IMR-90 (cell line): Measurements from ENCODE around the gene STYXL1. TPM values are rescaled to one million over a fixed set of nuclear protein-coding genes. Genes with fewer than 3 reads are reported as not detected.

ENCODE experiments used
- ATAC-seq: fragments of 200-7000 bp; cut with Tn5 transposase; 2 replicates; pipeline ENCODE4 v1.9.1; 2020; ENCODE audit warnings: low read depth, mild to moderate bottlenecking, moderate library complexity
- BruUV-seq: library from RNA; stranded (reverse); fragments of 400-500 nt; replicated peaks from 2 replicates; lab custom pipeline; 2021; lab: Mats Ljungman, UMichigan
- CTCF ChIA-PET: fragments of 300-600 bp; formaldehyde crosslinking; extraction: SDS; loops from one replicate; lab custom pipeline; 2021; ENCODE audit warnings: antibody characterized with exemption; lab: Yijun Ruan, JAX
- POLR2A ChIA-PET: fragments of 300-600 bp; sonication (Branson Sonifier 250); formaldehyde crosslinking; loops from one replicate; lab custom pipeline; 2022; ENCODE audit warnings: antibody characterized with exemption; ENCODE audit not compliant: unreplicated experiment; lab: Charles Lee
- DNase-seq: peaks from one replicate; pipeline ENCODE4 v3.0.0; 2013
- H2AFZ ChIP-seq: replicated peaks from 2 replicates; pipeline ENCODE3; 2013; ENCODE audit warnings: low read length, mild to moderate bottlenecking; ENCODE audit not compliant: poor library complexity
- H2AK5ac ChIP-seq: 2 replicates; pipeline ENCODE4 v1.6.1; 2013; ENCODE audit warnings: low read depth, low read length, inconsistent platforms
- H2AK9ac ChIP-seq: replicated peaks from 2 replicates; pipeline ENCODE3; 2013; ENCODE audit warnings: mild to moderate bottlenecking, low read depth, low read length, moderate library complexity; ENCODE audit not compliant: poor library complexity
- H2BK120ac ChIP-seq: 2 replicates; pipeline ENCODE4 v1.6.1; 2013; ENCODE audit warnings: low read depth, low read length, inconsistent platforms
- H2BK15ac ChIP-seq: 3 replicates; pipeline ENCODE4 v1.6.1; 2013; ENCODE audit warnings: low read depth, low read length, inconsistent platforms
- H2BK20ac ChIP-seq: 2 replicates; pipeline ENCODE4 v1.6.1; 2013; ENCODE audit warnings: low read depth, mild to moderate bottlenecking, inconsistent platforms, low read length, moderate library complexity
- H2BK5ac ChIP-seq: 2 replicates; pipeline ENCODE4 v1.6.1; 2013; ENCODE audit warnings: mild to moderate bottlenecking, low read depth, low read length, inconsistent platforms; ENCODE audit not compliant: poor library complexity, severe bottlenecking
- H3K14ac ChIP-seq: replicated peaks from 2 replicates; pipeline ENCODE4 v1.6.1; 2013; ENCODE audit warnings: low read depth, low read length, inconsistent platforms
- H3K18ac ChIP-seq: 2 replicates; pipeline ENCODE4 v1.6.1; 2013; ENCODE audit warnings: low read depth, low read length, control low read depth
- H3K23ac ChIP-seq: 2 replicates; pipeline ENCODE4 v1.6.1; 2013; ENCODE audit warnings: low read depth, low read length, inconsistent platforms
- H3K27ac ChIP-seq: 2 replicates; pipeline ENCODE4 v1.5.1; 2013; ENCODE audit warnings: mild to moderate bottlenecking, control low read depth, low read length; ENCODE audit not compliant: insufficient read depth
- H3K27me3 ChIP-seq: 2 replicates; pipeline ENCODE4 v1.6.1; 2013; ENCODE audit warnings: low read length; ENCODE audit not compliant: control insufficient read depth, insufficient read depth
- H3K36me3 ChIP-seq: 2 replicates; pipeline ENCODE4 v1.6.1; 2013; ENCODE audit warnings: low read length, mixed read lengths; ENCODE audit not compliant: control insufficient read depth, insufficient read depth
- H3K4ac ChIP-seq: 2 replicates; pipeline ENCODE4 v1.6.1; 2013; ENCODE audit warnings: low read depth, low read length, inconsistent platforms
- H3K4me1 ChIP-seq: 2 replicates; pipeline ENCODE4 v1.6.1; 2013; ENCODE audit warnings: low read length, mixed read lengths; ENCODE audit not compliant: control insufficient read depth, insufficient read depth
- H3K4me2 ChIP-seq: 2 replicates; pipeline ENCODE4 v1.6.1; 2013; ENCODE audit warnings: low read depth, mild to moderate bottlenecking, control low read depth, low read length, moderate library complexity
- H3K4me3 ChIP-seq: 2 replicates; pipeline ENCODE4 v1.5.1; 2013; ENCODE audit warnings: low read depth, mild to moderate bottlenecking, control low read depth, low read length, moderate library complexity; ENCODE audit not compliant: insufficient read depth
- H3K56ac ChIP-seq: 2 replicates; pipeline ENCODE4 v1.6.1; 2013; ENCODE audit warnings: low read length, inconsistent platforms; ENCODE audit not compliant: insufficient read depth; ENCODE audit errors: extremely low read depth
- H3K79me1 ChIP-seq, 2 experiments: 2 replicates each; pipeline ENCODE4 v1.6.1; 2013; ENCODE audit warnings: low read length in 2 of 2, inconsistent platforms in 1 of 2, low read depth in 1 of 2
- H3K9ac ChIP-seq: 2 replicates; pipeline ENCODE4 v1.6.1; 2013; ENCODE audit warnings: low read depth, low read length, control low read depth
- H3K9me1 ChIP-seq: 2 replicates; pipeline ENCODE4 v1.6.1; 2013; ENCODE audit warnings: low read length, inconsistent platforms; ENCODE audit not compliant: insufficient read depth
- H3K9me3 ChIP-seq: 2 replicates; pipeline ENCODE4 v1.6.1; 2013; ENCODE audit warnings: low read length; ENCODE audit not compliant: control insufficient read depth, insufficient read depth
- H4K20me1 ChIP-seq: 2 replicates; pipeline ENCODE4 v1.6.1; 2013; ENCODE audit warnings: low read length, inconsistent platforms; ENCODE audit not compliant: insufficient read depth
- H4K5ac ChIP-seq: 2 replicates; pipeline ENCODE4 v1.6.1; 2013; ENCODE audit warnings: mild to moderate bottlenecking, low read depth, low read length, control low read depth
- H4K8ac ChIP-seq, 2 experiments: 2 replicates each; pipeline ENCODE4 v1.6.1; 2013; ENCODE audit warnings: low read depth in 2 of 2, low read length in 2 of 2, control low read depth in 1 of 2, inconsistent platforms in 1 of 2
- H4K91ac ChIP-seq: 2 replicates; pipeline ENCODE4 v1.6.1; 2013; ENCODE audit warnings: low read depth, low read length, inconsistent platforms; ENCODE audit not compliant: insufficient read depth
- BHLHE40 ChIP-seq: fragments of 150-350 bp; IDR thresholded peaks from 2 replicates; pipeline ENCODE4 v1.6.1; 2016; ENCODE audit warnings: mild to moderate bottlenecking, low read depth, low read length
- CEBPB ChIP-seq: IDR thresholded peaks from 2 replicates; pipeline ENCODE4 v1.6.1; 2012; ENCODE audit warnings: low read depth, low read length, improper control_type of control experiment
- CHD1 ChIP-seq: IDR thresholded peaks from 2 replicates; pipeline ENCODE4 v1.6.1; 2012; ENCODE audit warnings: low read depth, low read length, improper control_type of control experiment
- CTCF ChIP-seq: conservative IDR thresholded peaks from 2 replicates; pipeline ENCODE4 v1.5.1; 2012; ENCODE audit warnings: mild to moderate bottlenecking, low read depth, low read length, improper control_type of control experiment
- FOS ChIP-seq: fragments of 150-350 bp; IDR thresholded peaks from 2 replicates; pipeline ENCODE4 v1.6.1; 2016; ENCODE audit warnings: low read depth, low read length
- MAFK ChIP-seq: IDR thresholded peaks from 2 replicates; pipeline ENCODE4 v1.6.1; 2012; ENCODE audit warnings: low read depth, low read length, improper control_type of control experiment
- MAZ ChIP-seq: IDR thresholded peaks from 2 replicates; pipeline ENCODE4 v1.6.1; 2012; ENCODE audit warnings: low read depth, mild to moderate bottlenecking, low read length, improper control_type of control experiment, moderate library complexity, borderline replicate concordance
- NFE2L2 ChIP-seq: fragments of 150-350 bp; IDR thresholded peaks from 2 replicates; pipeline ENCODE4 v1.6.1; 2016; ENCODE audit warnings: low read depth, mild to moderate bottlenecking, low read length
- POLR2A ChIP-seq: IDR thresholded peaks from 2 replicates; pipeline ENCODE4 v1.6.1; 2012; ENCODE audit warnings: mild to moderate bottlenecking, low read depth, low read length
- RAD21 ChIP-seq: IDR thresholded peaks from 2 replicates; pipeline ENCODE4 v1.6.1; 2012; ENCODE audit warnings: low read length, improper control_type of control experiment
- RCOR1 ChIP-seq: IDR thresholded peaks from 2 replicates; pipeline ENCODE4 v1.6.1; 2012; ENCODE audit warnings: mild to moderate bottlenecking, low read length, improper control_type of control experiment; ENCODE audit not compliant: insufficient replicate concordance
- WGBS, 2 experiments: methylation state at CpG; one replicate each; pipeline versions ENCODE4 v1.1.5 to v1.1.7; 2013; ENCODE audit warnings: missing lambda C conversion rate in 2 of 2; ENCODE audit not compliant: insufficient read length in 1 of 2; ENCODE audit errors: extremely low coverage in 2 of 2; 5-methylcytosine and 5-hydroxymethylcytosine counted together
- dilution Hi-C: fragments of 300-500 bp; cut with HindIII; formaldehyde crosslinking; loops from one replicate; pipeline ENCODE4 v1.14.3; 2018; ENCODE audit warnings: low sequenced_read_pairs; ENCODE audit not compliant: unreplicated experiment
- in situ Hi-C: fragments of 300-500 bp; cut with MboI; formaldehyde crosslinking; loops from 3 replicates; pipeline ENCODE4 v1.14.3; 2019; ENCODE audit warnings: low sequenced_read_pairs, inconsistent platforms, mixed read lengths
- intact Hi-C: fragments of 100-400 bp; cut with micrococcal nuclease; formaldehyde crosslinking; loops from 2 replicates; pipeline ENCODE4 v1.10.0; 2022
- polyA plus RNA-seq, 3 experiments: library from polyadenylated mRNA; depleted of rRNA; stranded (reverse); fragments of >200 nt; gene quantifications; 2 replicates each; pipeline ENCODE4 v1.2.3, GENCODE V29; 2012; ENCODE audit warnings: low replicate concordance in 1 of 3
- total RNA-seq: library from RNA; depleted of rRNA; stranded (reverse); fragments of >200 nt; gene quantifications from 2 replicates; pipeline ENCODE4 v1.2.3, GENCODE V29; 2012
- TF ChIP-seq, protein P1 (sequence below): fragments of 150-350 bp; IDR thresholded peaks from 2 replicates; pipeline ENCODE4 v1.6.1; 2016; ENCODE audit warnings: low read depth, mild to moderate bottlenecking, low read length, moderate library complexity, borderline replicate concordance

The STYXL1 gene
- total and polyA plus RNA-seq, 2 of the 4 experiments (the other 2 are of a cell fraction): 66.1 to 73.8 TPM

GRCh38 chr7:75988568-75989499 is 59.0 kb downstream of the STYXL1 start:
- in situ Hi-C loops: no loop called here
- H3K9me3 ChIP-seq: no peaks in the 10 kb centered on the region
- DNase-seq (no peak), ATAC-seq (no peak)
- H2AFZ ChIP-seq: no peak overlapping the region
- no peak for TF ChIP-seq RCOR1
- no peak for TF ChIP-seq BHLHE40
- TF ChIP-seq, protein P1, sequence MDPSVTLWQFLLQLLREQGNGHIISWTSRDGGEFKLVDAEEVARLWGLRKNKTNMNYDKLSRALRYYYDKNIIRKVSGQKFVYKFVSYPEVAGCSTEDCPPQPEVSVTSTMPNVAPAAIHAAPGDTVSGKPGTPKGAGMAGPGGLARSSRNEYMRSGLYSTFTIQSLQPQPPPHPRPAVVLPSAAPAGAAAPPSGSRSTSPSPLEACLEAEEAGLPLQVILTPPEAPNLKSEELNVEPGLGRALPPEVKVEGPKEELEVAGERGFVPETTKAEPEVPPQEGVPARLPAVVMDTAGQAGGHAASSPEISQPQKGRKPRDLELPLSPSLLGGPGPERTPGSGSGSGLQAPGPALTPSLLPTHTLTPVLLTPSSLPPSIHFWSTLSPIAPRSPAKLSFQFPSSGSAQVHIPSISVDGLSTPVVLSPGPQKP: no peak
- TF ChIP-seq MAZ: no peak
- no peak for TF ChIP-seq POLR2A
- no peak for TF ChIP-seq CHD1
- no peak for TF ChIP-seq CEBPB
- no peak for TF ChIP-seq NFE2L2
- no peak for TF ChIP-seq RAD21
- TF ChIP-seq CTCF: no peak
- TF ChIP-seq MAFK: no peak
- TF ChIP-seq FOS: no peak
- no peak overlapping the region for H3K23ac ChIP-seq
- H2AK5ac ChIP-seq: no peak overlapping the region
- H4K20me1 ChIP-seq: peaks cover 4% of the 10 kb centered on the region
- H3K79me1 ChIP-seq: peaks cover 4 to 18% of the 10 kb centered on the region in 2 experiments; a peak in 3 of 4 replicates
- no peak overlapping the region for H3K4me3 ChIP-seq
- no peak overlapping the region for H3K4me2 ChIP-seq
- POLR2A ChIA-PET: no interaction called here
- no peak overlapping the region for H4K8ac ChIP-seq
- H4K91ac ChIP-seq: no peak overlapping the region
- H2BK20ac ChIP-seq: no peak overlapping the region
- no peak overlapping the region for H3K4ac ChIP-seq
- no peaks in the 10 kb centered on the region for H3K27me3 ChIP-seq
- H2BK120ac ChIP-seq: no peak overlapping the region
- BruUV-seq: no TSS peak
- intact Hi-C loops: no loop called here
- H3K9me1 ChIP-seq: peaks cover 6% of the 10 kb centered on the region; the same call in 1 of the 2 replicates
- H3K9ac ChIP-seq: no peak overlapping the region
- CTCF ChIA-PET: no interaction called here
- H3K27ac ChIP-seq: no peak overlapping the region
- H3K14ac ChIP-seq: no peak overlapping the region
- H3K18ac ChIP-seq: no peak overlapping the region
- H3K4me1 ChIP-seq: peaks cover 8% of the 10 kb centered on the region
- H2BK5ac ChIP-seq: no peak overlapping the region
- no peak overlapping the region for H4K5ac ChIP-seq
- H2AK9ac ChIP-seq: no peak overlapping the region
- H3K36me3 ChIP-seq: peaks cover 40% of the 10 kb centered on the region
- H3K56ac ChIP-seq: no peak overlapping the region
- H2BK15ac ChIP-seq: no peak overlapping the region
- 61% methylated on average over 3 of the region's 31 CpGs; no CpG with 5 or more reads in 1 of the 2 experiments for WGBS, 2 experiments
- dilution Hi-C loops: no loop called here
